HepG2 (cell line): ENCODE measurements around the gene ARIH2. TPM values are rescaled to one million over a fixed set of nuclear protein-coding genes. Genes with fewer than 3 reads are reported as not detected.
A peak's percentile ranks its signal among the peaks of the same experiment; 100 is the strongest.

Experiments
- ERF ChIP-seq: IDR thresholded peaks from 2 replicates; pipeline ENCODE4 v1.6.1; 2018; ENCODE audit warnings: missing biosample characterization, missing genetic modification reagents
- ZNF883 ChIP-seq: sonication (generic); formaldehyde crosslinking; IDR thresholded peaks from 2 replicates; pipeline ENCODE4 v1.5.1; 2020; ENCODE audit warnings: mild to moderate bottlenecking, missing genetic modification reagents; ENCODE audit errors: not compliant biosample characterization
- polyA plus RNA-seq, 8 experiments: library from polyadenylated mRNA; depleted of rRNA in 3 of 8; stranded (reverse) in 7 of 8; unstranded in 1 of 8; fragments of >200 nt; fragmentation: Illumina TruSeq in 4 of 8; extraction: Trizol in 4 of 8; gene quantifications; 2 replicates each; pipeline versions ENCODE4 v1.2.1 to v1.2.3, GENCODE V29; 2011 to 2016; ENCODE audit warnings: low read depth in 4 of 8, missing spikeins in 1 of 8, mixed read lengths in 1 of 8; ENCODE audit not compliant: insufficient read depth in 1 of 8
- total RNA-seq, 5 experiments: library from RNA; depleted of rRNA; stranded (reverse); fragments of >200 nt; fragmentation: Illumina TruSeq; extraction: Trizol; gene quantifications; 2 replicates each; pipeline ENCODE4 v1.2.3, GENCODE V29; 2016; ENCODE audit warnings: low read depth in 1 of 5
- TF ChIP-seq, protein P1 (sequence below): sonication (generic); formaldehyde crosslinking; IDR thresholded peaks from 2 replicates; pipeline ENCODE4 v1.5.0; 2020; ENCODE audit warnings: mild to moderate bottlenecking, missing genetic modification reagents
- TF ChIP-seq, protein P2 (sequence below): sonication (generic); formaldehyde crosslinking; IDR thresholded peaks from 2 replicates; pipeline ENCODE4 v1.4.0; 2020; ENCODE audit warnings: mild to moderate bottlenecking, missing genetic modification reagents

Gene ARIH2
- total and polyA plus RNA-seq, 2 of the 13 experiments (the other 11 are each of a cell fraction or from before 2014, with no cell fraction given), result 64.8 to 83.3 TPM

DNA sequence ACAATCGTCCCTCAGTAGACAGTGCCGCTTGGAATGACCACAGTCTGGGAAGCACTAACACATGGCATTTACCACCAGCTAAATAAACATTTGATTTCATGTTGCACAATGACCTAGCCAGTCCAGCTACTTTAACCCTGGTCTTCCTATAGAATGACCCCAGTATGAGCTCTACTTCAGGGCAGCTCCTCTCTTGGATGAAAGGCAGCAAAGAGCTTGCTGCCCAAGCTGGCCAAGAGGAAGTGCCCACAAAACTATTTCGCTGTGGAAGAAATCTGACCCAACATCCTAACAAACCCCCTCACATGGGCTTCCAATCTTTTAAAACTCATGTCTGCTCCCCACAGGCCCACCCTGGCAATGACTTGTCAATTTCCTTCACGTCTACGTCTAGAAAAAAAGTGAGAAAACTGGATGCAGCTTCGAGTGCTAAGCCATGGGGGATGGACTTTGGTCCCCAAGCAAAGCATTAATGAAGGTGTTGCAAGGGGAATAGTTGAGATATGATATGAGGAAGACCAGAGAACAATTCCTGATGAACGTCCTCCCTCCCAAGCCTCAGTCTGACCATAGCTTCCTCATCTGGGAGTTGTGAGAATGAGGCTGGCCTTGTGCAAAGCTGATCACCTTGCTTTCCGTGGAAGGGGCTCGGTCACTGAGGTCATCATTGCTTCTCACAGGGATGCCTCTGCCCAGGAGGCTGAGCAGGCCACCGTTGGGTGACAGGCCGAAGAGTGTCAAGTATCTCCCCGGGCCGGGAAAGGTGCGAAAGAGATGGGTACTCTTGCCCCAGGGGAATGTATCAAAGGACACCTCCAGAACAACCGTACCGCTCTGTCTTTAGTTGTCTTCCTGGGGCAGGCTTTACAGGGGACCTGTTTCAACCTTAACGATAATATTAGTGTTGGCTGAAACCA is 20.9 kb upstream of the ARIH2 start (continued):
- TF ChIP-seq, protein P1, sequence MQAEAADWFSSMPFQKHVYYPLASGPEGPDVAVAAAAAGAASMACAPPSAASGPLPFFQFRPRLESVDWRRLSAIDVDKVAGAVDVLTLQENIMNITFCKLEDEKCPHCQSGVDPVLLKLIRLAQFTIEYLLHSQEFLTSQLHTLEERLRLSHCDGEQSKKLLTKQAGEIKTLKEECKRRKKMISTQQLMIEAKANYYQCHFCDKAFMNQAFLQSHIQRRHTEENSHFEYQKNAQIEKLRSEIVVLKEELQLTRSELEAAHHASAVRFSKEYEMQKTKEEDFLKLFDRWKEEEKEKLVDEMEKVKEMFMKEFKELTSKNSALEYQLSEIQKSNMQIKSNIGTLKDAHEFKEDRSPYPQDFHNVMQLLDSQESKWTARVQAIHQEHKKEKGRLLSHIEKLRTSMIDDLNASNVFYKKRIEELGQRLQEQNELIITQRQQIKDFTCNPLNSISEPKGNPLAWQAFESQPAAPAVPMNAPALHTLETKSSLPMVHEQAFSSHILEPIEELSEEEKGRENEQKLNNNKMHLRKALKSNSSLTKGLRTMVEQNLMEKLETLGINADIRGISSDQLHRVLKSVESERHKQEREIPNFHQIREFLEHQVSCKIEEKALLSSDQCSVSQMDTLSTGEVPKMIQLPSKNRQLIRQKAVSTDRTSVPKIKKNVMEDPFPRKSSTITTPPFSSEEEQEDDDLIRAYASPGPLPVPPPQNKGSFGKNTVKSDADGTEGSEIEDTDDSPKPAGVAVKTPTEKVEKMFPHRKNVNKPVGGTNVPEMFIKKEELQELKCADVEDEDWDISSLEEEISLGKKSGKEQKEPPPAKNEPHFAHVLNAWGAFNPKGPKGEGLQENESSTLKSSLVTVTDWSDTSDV, result no peak
- TF ChIP-seq, protein P2, sequence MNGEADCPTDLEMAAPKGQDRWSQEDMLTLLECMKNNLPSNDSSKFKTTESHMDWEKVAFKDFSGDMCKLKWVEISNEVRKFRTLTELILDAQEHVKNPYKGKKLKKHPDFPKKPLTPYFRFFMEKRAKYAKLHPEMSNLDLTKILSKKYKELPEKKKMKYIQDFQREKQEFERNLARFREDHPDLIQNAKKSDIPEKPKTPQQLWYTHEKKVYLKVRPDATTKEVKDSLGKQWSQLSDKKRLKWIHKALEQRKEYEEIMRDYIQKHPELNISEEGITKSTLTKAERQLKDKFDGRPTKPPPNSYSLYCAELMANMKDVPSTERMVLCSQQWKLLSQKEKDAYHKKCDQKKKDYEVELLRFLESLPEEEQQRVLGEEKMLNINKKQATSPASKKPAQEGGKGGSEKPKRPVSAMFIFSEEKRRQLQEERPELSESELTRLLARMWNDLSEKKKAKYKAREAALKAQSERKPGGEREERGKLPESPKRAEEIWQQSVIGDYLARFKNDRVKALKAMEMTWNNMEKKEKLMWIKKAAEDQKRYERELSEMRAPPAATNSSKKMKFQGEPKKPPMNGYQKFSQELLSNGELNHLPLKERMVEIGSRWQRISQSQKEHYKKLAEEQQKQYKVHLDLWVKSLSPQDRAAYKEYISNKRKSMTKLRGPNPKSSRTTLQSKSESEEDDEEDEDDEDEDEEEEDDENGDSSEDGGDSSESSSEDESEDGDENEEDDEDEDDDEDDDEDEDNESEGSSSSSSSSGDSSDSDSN (CRISPR knock-in tag), result no peak; the same call in 1 of the 2 replicates
- TF ChIP-seq ERF (CRISPR knock-in tag), result peak; percentile 35; the same call in 1 of the 2 replicates
- TF ChIP-seq ZNF883, result no peak
